Left colon (tissue), 2 donors: Measurements from ENCODE around the gene ATP11A. TPM values are rescaled to one million over a fixed set of nuclear protein-coding genes. Genes with fewer than 3 reads are reported as not detected.

Source experiments
- ATAC-seq: fragments of 200-7000 bp; cut with Tn5 transposase; one replicate; pipeline ENCODE4 v1.9.1; 2020; ENCODE audit warnings: mild to moderate bottlenecking, moderate library complexity
- DNase-seq, 2 donors: peaks; one replicate each; pipeline ENCODE4 v3.0.0-alpha.2; 2020
- intact Hi-C, 2 donors: fragments of 100-400 bp; cut with DNase I in 1 of 2; cut with micrococcal nuclease in 1 of 2; formaldehyde crosslinking; loops; one replicate each; pipeline versions ENCODE4 v1.11.2 to v1.14.0; 2022; cut with DNase I, micrococcal nuclease
- total RNA-seq, 2 donors: library from RNA; stranded (reverse); fragmentation: NEBNext Ultra II Directional; extraction: Animal tissue kit (Norgen Biotek cat#: 25700); gene quantifications; one replicate each; pipeline ENCODE4 v1.2.1, GENCODE V29; 2021
- donor health status: DM: no; HTN: no; CAD: no.
- donor health status: DM: yes; HTN: yes; CAD: no.

ATP11A gene
- total RNA-seq, 2 donors from 2014 or later, result 12.4 to 22.7 TPM

DNA sequence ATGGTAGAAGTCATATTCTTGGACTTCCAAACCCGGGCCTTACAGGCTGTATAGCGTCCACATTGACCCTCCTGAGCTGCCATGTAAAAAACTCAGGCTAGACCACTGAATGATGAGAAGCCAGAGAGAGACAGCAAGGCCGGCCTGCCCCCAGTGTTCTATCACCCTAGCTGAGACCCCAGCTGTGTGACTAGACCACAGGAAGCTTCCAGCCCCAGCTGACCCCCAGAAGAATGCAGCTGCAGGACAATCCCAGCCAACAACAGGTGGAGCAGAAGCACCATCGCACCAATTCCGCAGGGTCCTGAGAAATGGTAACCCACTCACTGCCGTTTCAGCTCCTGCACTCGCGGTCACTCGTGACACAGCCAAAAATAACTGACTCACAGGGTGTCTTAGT is 2.9 kb upstream of the ATP11A start:
- intact Hi-C loops, result no loop called here
- ATAC-seq (no peak), DNase-seq (no peak)

DNA sequence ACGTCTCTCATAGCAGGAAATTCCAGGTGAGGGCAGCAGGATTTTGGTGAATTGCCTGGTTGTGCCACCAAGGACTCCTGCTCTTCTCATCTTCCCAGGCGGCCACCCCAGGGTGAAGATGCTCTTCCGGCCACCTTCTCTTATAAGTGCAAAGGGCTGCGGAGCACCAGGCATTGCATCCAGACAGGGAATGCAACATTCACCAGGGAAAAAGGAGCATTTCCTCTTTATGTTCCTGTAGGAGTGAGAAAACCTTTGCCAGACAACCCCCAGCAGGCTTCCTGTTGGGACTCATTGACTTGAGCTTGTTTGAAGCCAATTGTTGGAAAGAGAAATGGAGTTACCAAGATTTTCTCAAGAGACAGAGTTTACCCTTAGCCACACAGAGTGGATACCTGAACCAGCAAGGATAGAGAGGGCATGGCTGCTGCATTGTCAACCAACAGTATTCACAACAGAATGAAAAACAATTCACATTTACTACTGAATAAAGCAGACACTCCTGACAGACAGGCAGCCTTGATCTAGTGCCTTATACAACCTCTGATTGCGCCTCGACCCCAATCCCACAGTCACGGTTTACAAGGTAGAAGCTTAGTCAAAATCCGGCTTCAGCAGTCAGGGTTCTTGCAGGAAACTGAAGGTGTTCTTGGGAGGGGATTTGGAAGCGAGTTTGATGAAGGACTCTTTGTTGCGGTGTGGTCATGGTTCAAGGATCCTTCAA is 1.8 kb upstream of the ATP11A start:
- no peak for ATAC-seq
- intact Hi-C loops, result no loop called here
- DNase-seq, result no peak

DNA sequence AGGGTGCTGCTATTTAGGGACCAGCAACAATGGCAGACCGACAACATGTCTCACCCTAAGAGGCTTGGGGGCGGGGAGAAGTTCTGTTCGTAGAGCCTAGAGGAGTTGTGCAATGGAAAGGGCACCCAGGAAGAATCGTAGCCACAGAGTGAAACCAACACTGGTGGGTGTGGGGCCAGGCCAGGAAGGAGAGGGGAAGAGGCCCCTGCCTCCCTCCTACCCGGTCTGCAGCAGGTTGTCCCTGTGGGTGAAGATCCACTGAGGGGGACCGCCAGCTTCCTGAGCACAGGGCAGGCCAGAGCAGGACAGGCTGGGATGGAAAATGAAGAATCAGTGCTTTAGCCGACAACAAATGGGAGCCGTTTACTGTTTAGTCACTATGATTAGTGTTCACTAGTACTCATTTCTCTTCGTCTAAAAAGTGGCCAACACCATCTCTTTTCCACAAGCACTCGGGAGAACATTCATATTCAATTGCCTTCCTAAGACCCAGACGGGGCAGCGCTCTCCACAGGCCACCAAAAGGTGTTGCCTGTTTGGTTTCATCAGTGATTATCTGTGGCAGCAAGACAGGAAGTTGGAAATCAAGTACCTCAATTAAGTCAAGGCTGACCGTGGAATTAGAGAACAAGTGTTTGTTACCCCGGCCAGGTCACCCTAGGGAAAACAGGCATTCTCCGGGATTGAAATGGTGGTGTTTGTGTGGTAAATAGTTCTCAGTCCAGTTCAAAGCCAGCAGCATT is 1.1 kb upstream of the ATP11A start:
- DNase-seq (peak in 1 of 2 donors; percentile 29), ATAC-seq (no peak)
- intact Hi-C loops, result no loop called here

DNA sequence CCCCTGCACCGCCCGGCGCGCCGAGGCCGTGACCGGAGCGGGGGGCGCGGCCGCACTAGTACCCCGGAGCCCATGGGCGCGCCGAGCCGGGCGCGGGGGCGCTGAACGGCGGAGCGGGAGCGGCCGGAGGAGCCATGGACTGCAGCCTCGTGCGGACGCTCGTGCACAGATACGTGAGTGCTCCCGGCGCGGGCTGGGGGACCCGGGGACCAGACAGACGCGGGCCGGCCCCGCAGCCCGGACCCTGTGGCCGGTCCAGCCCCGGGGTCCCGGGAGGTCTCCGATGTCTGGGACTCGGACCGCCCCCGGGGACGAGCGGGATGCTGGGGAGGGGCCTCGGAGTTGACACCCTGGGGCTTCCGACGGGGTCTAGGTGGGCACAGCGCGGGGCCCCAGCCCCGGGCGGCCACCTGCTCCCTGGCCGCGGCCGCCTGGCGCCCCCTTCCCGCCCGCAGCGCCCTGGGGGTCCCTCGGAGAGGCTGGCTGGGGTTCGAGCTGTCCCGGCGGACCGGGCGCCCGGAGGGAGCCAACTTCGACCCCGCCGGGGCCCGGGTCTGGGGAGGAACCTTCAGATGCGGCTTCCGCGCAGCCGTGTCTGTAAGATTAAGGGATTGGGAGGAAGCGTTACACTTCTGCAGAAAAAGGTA is 568 bp downstream of the ATP11A start:
- DNase-seq, result peak in 1 of 2 donors; percentile 58
- intact Hi-C loops, result no loop called here
- peak; percentile 23 for ATAC-seq

DNA sequence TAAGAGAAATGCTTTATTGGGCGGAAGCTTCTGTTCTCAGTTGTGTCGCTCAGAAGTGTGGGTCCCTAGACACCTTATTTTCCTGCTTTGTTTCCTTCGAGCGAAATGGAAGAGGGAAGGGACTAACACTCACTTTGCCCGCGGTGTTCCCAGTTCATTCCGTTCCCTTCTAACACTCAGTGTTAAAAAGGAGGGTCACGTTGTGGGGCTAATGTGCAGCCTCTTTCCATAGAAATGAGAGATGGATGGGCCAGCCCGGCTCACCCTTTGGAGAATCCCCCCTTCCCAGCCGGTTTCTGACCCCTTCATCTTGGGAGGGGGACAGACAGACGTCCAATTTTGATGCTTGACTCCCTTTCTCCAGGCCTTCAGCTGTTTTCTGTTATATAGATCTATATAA is 2.3 kb downstream of the ATP11A start:
- ATAC-seq, result no peak
- no peak for DNase-seq
- intact Hi-C loops, result no loop called here

DNA sequence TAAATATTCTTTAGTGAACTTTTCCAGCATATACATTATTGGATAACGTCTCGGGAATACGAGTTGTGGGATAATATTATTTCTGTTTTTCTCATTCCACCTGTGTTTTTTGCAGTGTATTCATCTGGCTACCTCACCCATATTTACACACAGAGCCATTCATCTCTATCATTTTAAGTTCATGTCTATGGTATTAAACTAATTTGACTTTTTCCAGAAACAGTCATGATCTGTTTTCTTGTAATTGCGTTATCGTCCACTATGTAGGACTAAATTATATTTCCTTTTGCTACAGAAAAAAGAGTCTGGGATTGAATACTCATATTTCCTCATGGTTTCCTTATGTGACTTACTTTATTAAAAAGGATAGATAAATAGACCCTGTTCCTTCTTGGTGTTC is 2.7 kb downstream of the ATP11A start:
- intact Hi-C loops, result no loop called here
- ATAC-seq (no peak), DNase-seq (no peak)

DNA sequence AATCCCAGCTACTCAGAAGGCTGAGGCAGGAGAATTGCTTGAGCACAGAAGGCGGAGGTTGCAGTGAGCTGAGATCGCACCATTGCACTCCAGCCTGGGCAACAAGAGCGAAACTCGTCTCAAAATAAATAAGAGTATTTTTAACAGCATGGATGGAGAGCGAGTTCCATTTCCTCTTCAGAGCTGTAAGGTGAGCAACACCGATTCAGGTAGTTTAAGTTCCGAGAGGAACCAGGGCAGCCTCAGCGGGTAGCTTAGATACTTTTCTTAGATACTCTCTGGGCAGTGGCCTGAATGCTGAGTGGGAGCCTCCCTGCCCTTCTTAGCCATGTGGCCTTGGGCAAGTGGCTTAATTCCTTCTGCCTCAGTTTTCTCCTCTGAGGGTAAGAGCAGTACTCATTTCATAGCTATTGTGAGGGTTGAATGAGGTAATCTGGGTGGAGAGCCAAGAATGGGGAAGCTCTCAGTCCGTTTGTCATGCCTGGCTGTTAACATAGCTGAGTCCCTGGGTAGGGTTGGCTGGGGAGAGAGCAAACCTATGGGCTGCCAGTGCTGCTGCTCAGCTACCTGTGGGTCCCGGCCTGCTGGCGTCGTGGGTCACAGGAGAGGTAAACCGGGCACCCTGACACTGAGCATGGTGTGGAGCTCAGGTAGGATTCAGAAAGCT is 4.1 kb downstream of the ATP11A start:
- DNase-seq (no peak), ATAC-seq (no peak)
- intact Hi-C loops, result no loop called here

DNA sequence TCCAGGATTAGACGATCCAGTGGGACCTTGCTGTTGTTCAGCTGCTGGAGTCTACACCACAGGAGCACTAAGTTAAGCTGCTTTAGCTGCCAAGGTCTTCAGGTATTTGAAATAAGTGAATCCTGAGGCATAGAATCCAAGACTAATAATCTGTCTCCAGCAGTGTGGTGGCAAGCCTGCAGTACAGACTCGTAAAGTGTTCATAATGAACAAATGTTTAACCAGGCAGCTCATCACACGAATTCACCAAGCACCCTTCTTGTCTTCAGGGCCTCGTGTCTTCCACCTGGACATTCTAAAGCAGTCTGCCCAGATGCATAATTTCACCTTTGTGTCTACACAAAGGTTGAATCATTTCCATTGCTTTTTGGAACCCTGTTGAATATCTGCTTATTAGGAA is 5.3 kb downstream of the ATP11A start:
- ATAC-seq (no peak), DNase-seq (no peak)
- intact Hi-C loops, result no loop called here

DNA sequence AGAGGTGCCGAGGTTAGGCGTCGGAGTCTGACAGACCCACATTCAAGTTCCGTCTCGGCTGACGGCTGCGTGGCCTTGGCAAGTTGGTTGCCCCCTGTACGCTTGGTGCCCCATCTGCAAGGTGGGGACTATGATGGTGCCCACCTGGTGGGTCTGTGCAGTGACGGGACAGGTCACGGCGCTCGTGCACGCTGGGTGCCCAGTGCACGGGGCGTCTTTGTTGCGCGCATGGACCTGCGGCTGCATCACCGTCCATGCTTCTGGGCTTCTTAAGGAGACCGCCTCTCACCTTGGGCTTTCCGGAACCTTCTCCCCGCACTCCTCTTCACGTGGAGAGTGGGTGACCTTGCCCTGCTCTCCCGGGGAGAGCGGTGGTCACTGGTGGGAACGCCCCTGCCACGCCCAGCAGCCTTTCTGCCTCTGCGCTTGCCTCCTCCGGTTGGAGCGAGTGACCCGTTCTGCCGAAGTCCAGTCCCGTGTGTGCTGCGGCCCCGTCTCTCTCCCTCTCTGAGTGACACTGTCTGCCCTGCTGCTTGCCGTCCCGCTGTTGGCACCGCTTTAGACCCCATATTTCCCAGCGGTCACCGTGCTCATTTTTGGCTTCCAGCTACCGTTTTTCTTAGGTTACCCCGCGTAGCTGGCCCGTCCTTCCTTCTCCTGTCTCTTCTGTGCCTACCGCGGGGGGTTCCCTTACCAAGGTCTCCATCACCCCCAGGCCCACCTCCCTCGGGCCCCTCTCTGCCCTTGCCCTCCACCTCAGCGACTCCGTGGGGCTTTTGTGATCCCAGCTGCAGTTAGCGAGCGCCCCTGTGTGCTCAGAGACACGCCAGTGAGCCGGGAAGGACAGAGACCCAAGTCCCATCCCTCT is 6.4 kb downstream of the ATP11A start:
- no peak for ATAC-seq

DNA sequence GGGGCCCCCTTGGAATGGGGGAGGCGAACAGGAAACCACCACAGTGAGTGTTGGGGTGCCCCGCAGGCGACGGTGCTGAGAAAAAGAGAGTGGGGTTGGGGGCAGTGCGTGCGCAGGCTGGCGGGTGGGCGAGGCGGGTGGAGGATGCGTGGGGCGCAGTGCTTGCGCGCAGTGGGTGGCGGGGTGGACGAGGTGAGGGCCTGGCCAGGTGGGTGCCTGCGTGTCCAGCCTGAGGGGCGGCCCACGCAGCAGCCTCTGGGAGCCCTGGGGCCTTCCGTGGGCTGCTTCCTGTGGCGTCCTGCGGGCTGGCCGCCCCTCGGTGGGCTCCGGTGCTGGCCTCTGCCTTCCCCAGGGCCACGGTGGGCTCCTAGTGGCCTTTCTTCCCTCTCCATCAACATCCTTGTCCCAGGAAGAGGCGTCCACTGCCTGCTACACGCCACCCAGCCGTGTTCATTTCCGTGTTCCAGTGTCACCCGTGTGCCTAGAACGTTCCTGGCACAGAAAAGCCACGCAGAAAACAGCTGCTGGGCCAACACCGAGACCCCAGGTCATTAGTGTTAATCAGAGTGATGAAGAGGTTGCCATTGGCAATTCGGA is 7.1 kb downstream of the ATP11A start:
- DNase-seq (no peak), ATAC-seq (no peak)
- intact Hi-C loops, result no loop called here

More for the DNA sequence above, 6.4 kb downstream of the ATP11A start:
- DNase-seq, result no peak
- intact Hi-C loops, result no loop called here

DNA sequence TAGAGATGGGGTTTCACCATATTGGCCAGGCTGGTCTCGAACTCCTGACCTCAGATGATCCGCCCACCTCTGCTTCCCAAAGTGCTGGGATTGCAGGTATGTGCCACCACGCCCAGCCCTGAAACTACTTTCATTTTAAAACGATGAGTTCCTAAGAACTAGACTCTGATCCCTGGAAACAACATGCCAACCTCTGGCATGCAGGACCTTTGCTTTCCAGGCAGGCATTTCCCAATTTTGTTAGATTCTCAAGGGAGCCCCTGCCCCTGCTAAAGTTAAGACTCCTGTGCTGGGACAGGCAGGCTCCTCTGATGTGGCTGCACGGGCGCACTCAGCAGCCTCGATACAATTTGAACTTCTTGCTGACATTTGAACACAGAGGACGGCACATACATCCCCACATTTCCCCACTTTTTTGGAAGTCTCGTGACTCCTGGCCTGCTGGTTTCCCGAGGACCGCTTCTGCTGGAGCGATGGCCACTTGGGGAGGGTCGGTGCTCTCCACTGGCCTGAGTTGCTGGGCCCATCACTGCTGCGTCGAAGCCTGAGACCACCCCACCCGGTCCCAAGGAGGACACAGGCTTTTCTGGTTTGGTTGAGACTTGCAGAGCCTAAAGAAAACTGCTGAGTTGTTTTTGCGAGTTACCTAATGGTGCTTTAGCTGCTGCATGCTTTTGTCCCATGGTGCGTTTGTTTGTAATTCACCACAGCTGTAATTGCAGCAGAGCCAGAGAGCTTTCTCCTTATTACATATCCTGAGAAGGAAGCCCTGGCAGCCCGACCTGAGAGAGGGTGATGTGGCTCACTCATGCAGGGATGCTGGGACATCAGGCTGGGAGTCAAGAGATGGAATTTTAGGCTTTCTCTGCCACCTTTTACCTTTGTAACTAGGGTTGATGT is 8.2 kb downstream of the ATP11A start:
- intact Hi-C loops, result no loop called here
- ATAC-seq (no peak), DNase-seq (no peak)

DNA sequence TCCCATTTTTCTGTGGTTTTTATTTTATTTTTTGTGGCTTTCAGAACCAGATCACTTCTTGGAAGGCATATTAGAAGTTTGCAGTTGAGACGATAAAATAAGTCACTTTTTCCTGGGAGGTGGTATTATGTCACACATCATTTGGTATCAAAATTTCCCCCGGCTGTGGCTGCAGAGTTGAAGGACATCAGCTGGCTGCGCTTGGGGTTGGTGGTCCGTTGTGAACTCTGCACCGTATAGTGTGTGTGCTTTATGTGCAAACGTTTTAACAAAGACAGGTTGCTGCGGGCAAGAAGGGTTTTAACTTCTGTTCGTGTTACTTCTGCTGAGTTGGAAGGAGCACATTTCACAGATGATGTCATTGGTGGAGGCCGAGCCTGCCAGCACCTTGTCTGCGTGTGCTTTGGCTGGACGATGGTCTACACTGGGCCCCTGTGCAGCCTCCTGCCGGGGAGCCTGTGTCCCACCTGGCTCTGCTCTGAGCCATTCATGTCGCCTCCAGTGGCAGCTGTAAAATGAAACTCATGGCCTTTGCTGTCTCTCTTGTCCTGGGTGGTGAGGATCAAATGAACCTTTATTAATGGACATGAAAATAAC is 9.6 kb downstream of the ATP11A start:
- DNase-seq (no peak), ATAC-seq (no peak)
- intact Hi-C loops, result no loop called here

DNA sequence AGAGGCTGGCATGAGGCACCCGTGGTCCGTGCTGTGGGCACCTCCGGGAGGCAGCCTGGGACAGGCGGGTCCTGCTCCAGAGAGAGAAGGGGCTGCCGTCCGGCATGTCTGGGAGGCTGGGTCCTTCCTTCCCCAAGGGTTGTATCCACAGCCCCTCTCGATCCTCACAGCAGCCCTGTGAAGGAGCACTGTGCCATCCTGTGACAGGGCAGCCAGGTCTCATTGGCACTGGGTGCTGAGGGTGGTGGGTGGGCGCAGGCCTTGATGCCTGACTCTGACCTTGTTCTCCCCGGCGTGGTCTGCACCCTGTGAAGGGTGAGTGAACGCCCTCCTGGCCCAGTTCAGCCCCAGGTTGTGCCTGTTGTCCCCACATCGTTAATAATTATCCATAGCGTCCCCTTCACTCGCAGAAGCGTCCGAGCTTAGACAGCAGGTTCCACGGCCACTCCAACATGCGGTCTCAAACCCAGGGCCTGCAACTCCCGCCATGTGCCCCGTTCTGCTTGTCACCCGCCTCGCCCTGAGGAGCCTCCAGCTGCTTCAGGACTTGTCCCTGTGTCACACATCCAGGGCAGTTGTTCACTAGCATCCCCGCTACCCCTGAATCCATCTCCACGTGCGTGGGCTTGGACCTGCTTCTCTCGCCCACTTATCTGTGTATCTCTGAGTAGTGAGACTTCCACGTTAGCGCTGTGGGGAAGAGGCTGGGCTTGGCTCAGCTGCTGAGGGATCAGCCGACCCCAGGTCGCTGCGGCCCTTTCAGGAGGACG is 10.6 kb downstream of the ATP11A start:
- intact Hi-C loops, result no loop called here
- ATAC-seq, result no peak
- DNase-seq, result no peak

DNA sequence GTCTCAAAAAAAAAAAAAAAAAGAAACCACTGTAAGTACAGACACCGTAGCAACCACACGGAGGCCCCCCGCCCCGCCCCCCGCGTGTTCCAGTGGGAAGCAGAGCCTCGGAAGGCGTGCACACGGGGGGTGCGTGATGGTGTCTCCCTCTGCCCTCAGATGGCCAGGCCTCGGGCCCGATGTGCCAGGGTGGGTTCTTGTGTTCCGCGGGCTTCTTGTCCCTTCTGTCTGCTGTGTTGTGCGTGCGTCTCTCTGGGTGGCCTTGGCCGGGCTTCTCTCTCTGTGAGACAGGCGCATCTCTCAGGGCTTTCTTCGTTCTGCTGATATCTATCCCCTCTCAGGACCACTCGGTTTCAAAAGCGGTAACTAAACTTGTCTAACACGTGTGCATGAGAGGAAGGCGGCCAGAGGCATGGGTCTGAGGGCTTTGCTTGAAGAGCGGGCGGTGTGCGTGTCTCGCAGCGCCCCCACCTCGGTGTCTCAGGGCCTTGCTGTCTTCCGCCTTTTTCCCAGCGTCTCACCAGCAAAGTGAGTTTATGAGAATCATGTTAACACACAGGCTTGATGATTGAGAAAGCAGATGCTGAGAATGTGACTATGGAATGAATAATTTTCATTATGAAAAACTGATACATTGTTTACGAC is 12.6 kb downstream of the ATP11A start:
- ATAC-seq (no peak), DNase-seq (no peak)
- intact Hi-C loops, result no loop called here

DNA sequence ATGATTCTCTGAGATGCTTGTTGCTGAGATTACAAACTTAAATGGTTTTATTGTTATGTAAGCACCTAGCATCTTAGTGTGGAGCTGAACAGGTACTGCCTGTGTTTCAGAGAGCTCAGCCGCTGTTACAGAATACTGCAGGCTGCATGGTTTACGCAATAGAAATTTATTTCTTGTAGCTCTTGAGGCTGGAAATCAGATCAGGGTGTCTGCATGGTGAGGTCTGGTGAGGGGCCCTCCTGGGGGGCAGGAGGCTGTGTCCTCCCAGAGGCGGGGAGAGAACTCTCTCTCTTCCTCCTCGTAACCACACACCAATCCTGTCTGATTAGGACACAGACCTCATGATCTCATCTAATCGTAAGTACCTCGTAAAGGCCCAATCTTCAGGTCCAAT is 13.1 kb downstream of the ATP11A start:
- intact Hi-C loops, result no loop called here
- DNase-seq (no peak), ATAC-seq (no peak)
